ENCODE measurements around the gene GRID1. TPM values are rescaled to one million over a fixed set of nuclear protein-coding genes. Genes with fewer than 3 reads are reported as not detected.

Gene GRID1
- polyA plus RNA-seq, 1 donor (not counting 4 experiments of a cell fraction or from before 2014, with no cell fraction given) = 0.01 TPM

GRCh38 chr10:86075512-86075911 lies 291.1 kb downstream of the GRID1 start:
- Histone ChIP-seq H3K4me3 (ENCODE audit: control insufficient read depth in 2 of 3, extremely low read depth in 1 of 3, insufficient read depth in 2 of 3, low read depth in 1 of 3, low read length in 3 of 3) (no peak overlapping the region), H3K79me2 (ENCODE audit: control insufficient read depth, insufficient read depth, low read length) (no peaks in the 10 kb centered on the region), H3K9me1 (ENCODE audit: control insufficient read depth, extremely low read depth, insufficient read depth, low read length) (no peaks in the 10 kb centered on the region), H3K27me3 (ENCODE audit: control insufficient read depth, extremely low read depth, insufficient read depth, low read length) (no peaks in the 10 kb centered on the region), H3K9ac (ENCODE audit: control insufficient read depth, extremely low read depth, insufficient read depth, low read length) (no peak overlapping the region), H3K36me3 (ENCODE audit: control insufficient read depth in 2 of 2, extremely low read depth in 1 of 2, insufficient read depth in 2 of 2, low read length in 2 of 2) (no peaks in the 10 kb centered on the region), H2AFZ (ENCODE audit: control insufficient read depth, low read length) (no peak overlapping the region), H4K20me1 (ENCODE audit: control insufficient read depth, extremely low read depth, insufficient read depth, low read length) (no peaks in the 10 kb centered on the region), H3K4me2 (ENCODE audit: control insufficient read depth, extremely low read depth, insufficient read depth, low read depth, low read length) (no peak overlapping the region), H3K27ac (ENCODE audit: control insufficient read depth, insufficient read depth, low read length) (no peak overlapping the region), H3K9me3 (ENCODE audit: control insufficient read depth, low read depth, low read length) (no peaks in the 10 kb centered on the region), H3K4me1 (ENCODE audit: control insufficient read depth, extremely low read depth, insufficient read depth, low read length) (no peaks in the 10 kb centered on the region)
- TF ChIP-seq CTCF (optimal IDR thresholded peaks at IDR 0.05 in 1 of 3, IDR thresholded peaks at IDR 0.05 in 1 of 3, conservative IDR thresholded peaks at IDR 0.05 in 1 of 3; ENCODE audit: extremely low read depth in 1 of 3, insufficient read depth in 2 of 3, low read length in 3 of 3) (no peak), EZH2 (IDR thresholded peaks at IDR 0.05; ENCODE audit: low read length) (no peak)
- no peak for FAIRE-seq
- DNase-seq (ENCODE audit: low read depth, low spot score) = no peak
- dilution Hi-C loops (cut with MboI; ENCODE audit: extremely low pct_ligation_motif_present, low sequenced_read_pairs) = no loop called here

GRCh38 chr10:86074294-86074693 lies 292.3 kb downstream of the GRID1 start:
- Histone ChIP-seq H3K9ac (ENCODE audit: control insufficient read depth, extremely low read depth, insufficient read depth, low read length) (no peak overlapping the region), H3K36me3 (ENCODE audit: control insufficient read depth in 2 of 2, extremely low read depth in 1 of 2, insufficient read depth in 2 of 2, low read length in 2 of 2) (no peaks in the 10 kb centered on the region), H3K9me1 (ENCODE audit: control insufficient read depth, extremely low read depth, insufficient read depth, low read length) (no peaks in the 10 kb centered on the region), H4K20me1 (ENCODE audit: control insufficient read depth, extremely low read depth, insufficient read depth, low read length) (no peaks in the 10 kb centered on the region), H3K27ac (ENCODE audit: control insufficient read depth, insufficient read depth, low read length) (no peak overlapping the region), H3K9me3 (ENCODE audit: control insufficient read depth, low read depth, low read length) (no peaks in the 10 kb centered on the region), H3K79me2 (ENCODE audit: control insufficient read depth, insufficient read depth, low read length) (no peaks in the 10 kb centered on the region), H3K27me3 (ENCODE audit: control insufficient read depth, extremely low read depth, insufficient read depth, low read length) (no peaks in the 10 kb centered on the region), H3K4me1 (ENCODE audit: control insufficient read depth, extremely low read depth, insufficient read depth, low read length) (no peaks in the 10 kb centered on the region), H3K4me2 (ENCODE audit: control insufficient read depth, extremely low read depth, insufficient read depth, low read depth, low read length) (no peak overlapping the region), H2AFZ (ENCODE audit: control insufficient read depth, low read length) (no peak overlapping the region), H3K4me3 (ENCODE audit: control insufficient read depth in 2 of 3, extremely low read depth in 1 of 3, insufficient read depth in 2 of 3, low read depth in 1 of 3, low read length in 3 of 3) (no peak overlapping the region)
- no peak for TF ChIP-seq CTCF (optimal IDR thresholded peaks at IDR 0.05 in 1 of 3, IDR thresholded peaks at IDR 0.05 in 1 of 3, conservative IDR thresholded peaks at IDR 0.05 in 1 of 3; ENCODE audit: extremely low read depth in 1 of 3, insufficient read depth in 2 of 3, low read length in 3 of 3)
- TF ChIP-seq EZH2 (IDR thresholded peaks at IDR 0.05; ENCODE audit: low read length) = no peak
- DNase-seq (ENCODE audit: low read depth, low spot score) (no peak), FAIRE-seq (no peak)
- dilution Hi-C loops (cut with MboI; ENCODE audit: extremely low pct_ligation_motif_present, low sequenced_read_pairs) = no loop called here
